Urinary bladder (tissue), 4 donors: Measurements from ENCODE around the gene RBBP8. TPM values are rescaled to one million over a fixed set of nuclear protein-coding genes. Genes with fewer than 3 reads are reported as not detected.

Experiments used
- DNase-seq: peaks from one replicate; pipeline ENCODE4 v3.0.0-alpha.2; 2015; ENCODE audit errors: extremely low spot score
- H3K27ac ChIP-seq: one replicate; pipeline ENCODE4 v1.5.1; 2013; ENCODE audit warnings: low read depth, mild to moderate bottlenecking, moderate library complexity
- H3K36me3 ChIP-seq: one replicate; pipeline ENCODE4 v1.6.1; 2013; ENCODE audit warnings: mild to moderate bottlenecking, moderate library complexity; ENCODE audit not compliant: insufficient read depth
- H3K4me1 ChIP-seq: one replicate; pipeline ENCODE4 v1.6.1; 2013; ENCODE audit warnings: mild to moderate bottlenecking, moderate library complexity; ENCODE audit not compliant: insufficient read depth
- H3K4me3 ChIP-seq: one replicate; pipeline ENCODE4 v1.5.1; 2013; ENCODE audit warnings: low read depth, low read length
- WGBS: extraction: QIAGEN DNeasy Blood & Tissue Kit; methylation state at CpG from one replicate; pipeline ENCODE4 v1.1.7; 2013; 5-methylcytosine and 5-hydroxymethylcytosine counted together
- polyA plus RNA-seq: library from polyadenylated mRNA; stranded (reverse); fragments of 200-250 nt; gene quantifications from one replicate; pipeline ENCODE4 v1.2.3, GENCODE V29; 2013
- total RNA-seq: library from RNA; depleted of rRNA; stranded (reverse); fragments of >200 nt; gene quantifications from one replicate; pipeline ENCODE4 v1.2.3, GENCODE V29; 2014
- donor health status: healthy with polysubstance abuse.
- donor health status: healthy.

Gene RBBP8
- total and polyA plus RNA-seq, 2 donors: 13.0 to 48.3 TPM

- DNase-seq: no peak
- no peak overlapping the region for H3K27ac ChIP-seq
- 91% methylated on average over 3 of the region's 3 CpGs for WGBS
Measured at GRCh38 chr18:22956226-22956625, 23.1 kb downstream of the RBBP8 start.

GRCh38 chr18:22961156-22961555 lies 28.0 kb downstream of the RBBP8 start:
- no peaks in the 10 kb centered on the region for H3K4me1 ChIP-seq
- WGBS: 100% methylated on average over 1 of the region's 1 CpG
- DNase-seq: no peak
- H3K36me3 ChIP-seq: no peaks in the 10 kb centered on the region
- H3K4me3 ChIP-seq: no peak overlapping the region
- H3K27ac ChIP-seq: no peak overlapping the region

More at GRCh38 chr18:22956226-22956625, 23.1 kb downstream of the RBBP8 start:
- no peaks in the 10 kb centered on the region for H3K4me1 ChIP-seq
- H3K36me3 ChIP-seq: peaks cover 1% of the 10 kb centered on the region
- H3K4me3 ChIP-seq: no peak overlapping the region

DNA sequence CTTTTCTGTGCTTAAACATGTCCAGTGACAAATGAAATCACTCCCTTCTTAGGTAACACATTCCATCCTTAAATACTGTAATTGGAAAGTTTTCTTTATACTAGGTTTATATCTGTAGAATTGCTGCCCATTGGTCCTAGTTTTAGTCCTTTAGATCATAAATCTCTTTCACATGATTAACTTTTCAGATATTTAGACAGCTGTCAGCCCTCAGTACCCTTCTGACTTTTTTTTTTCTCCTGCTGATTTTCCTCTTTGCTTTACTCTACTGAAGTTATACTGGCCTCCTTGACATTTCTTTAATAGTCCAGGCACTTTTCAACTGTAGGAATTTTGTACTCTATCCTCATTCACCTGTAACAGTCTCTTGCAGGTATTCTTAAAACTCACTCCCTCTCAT lies 28.9 kb downstream of the RBBP8 start:
- Histone ChIP-seq H3K27ac (no peak overlapping the region), H3K4me1 (no peaks in the 10 kb centered on the region), H3K4me3 (no peak overlapping the region), H3K36me3 (no peaks in the 10 kb centered on the region)
- no peak for DNase-seq

DNA sequence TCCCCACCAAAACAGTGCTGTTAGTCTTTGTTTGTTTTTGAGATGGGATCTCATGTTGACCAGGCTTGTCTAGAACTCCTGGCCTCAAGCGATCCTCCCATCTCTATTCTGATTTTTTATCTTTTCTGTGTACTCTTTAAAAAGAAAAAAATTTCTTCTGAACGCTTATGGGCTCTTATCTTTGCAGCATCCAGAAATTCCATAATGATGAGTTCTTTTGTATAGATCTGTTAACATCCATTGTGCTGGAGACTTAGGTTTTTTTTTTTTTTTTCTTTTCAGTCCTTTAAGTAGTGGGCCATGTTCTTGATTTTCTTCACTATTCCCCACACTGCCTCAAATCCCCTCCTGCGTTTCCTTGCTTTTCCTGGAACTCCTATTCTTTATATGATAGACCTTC lies 31.0 kb downstream of the RBBP8 start:
- no peak overlapping the region for H3K4me3 ChIP-seq
- no peak for DNase-seq
- H3K27ac ChIP-seq: no peak overlapping the region
- no peaks in the 10 kb centered on the region for H3K36me3 ChIP-seq
- 73% methylated on average over 3 of the region's 3 CpGs for WGBS
- no peaks in the 10 kb centered on the region for H3K4me1 ChIP-seq

- H3K36me3 ChIP-seq: no peaks in the 10 kb centered on the region
- no peak for DNase-seq
- H3K4me1 ChIP-seq: no peaks in the 10 kb centered on the region
- no peak overlapping the region for H3K4me3 ChIP-seq
- H3K27ac ChIP-seq: no peak overlapping the region
Measured at GRCh38 chr18:22964722-22965121, 31.6 kb downstream of the RBBP8 start.

DNA sequence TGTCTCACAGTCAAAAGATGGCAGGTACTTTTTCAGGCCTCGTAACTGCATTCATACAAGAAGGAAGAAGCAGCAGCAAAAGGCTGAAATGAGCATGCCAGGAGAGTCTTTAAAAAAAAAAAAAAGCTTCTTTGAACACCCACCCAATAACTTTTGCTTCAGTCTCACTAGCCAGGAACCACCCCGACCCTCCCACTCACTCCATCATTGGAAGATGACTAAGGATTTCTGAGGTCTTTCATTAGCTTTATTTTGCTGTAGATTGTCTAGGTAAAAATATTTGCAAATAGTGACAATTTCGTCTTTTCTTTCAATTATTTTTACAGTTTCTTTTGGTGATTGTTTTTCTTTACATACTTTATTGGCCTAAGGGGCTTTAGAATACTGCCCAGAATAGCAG lies 37.9 kb downstream of the RBBP8 start:
- DNase-seq: no peak
- no peak overlapping the region for H3K4me3 ChIP-seq
- no peaks in the 10 kb centered on the region for H3K4me1 ChIP-seq
- peaks cover 2% of the 10 kb centered on the region for H3K36me3 ChIP-seq
- no peak overlapping the region for H3K27ac ChIP-seq
- WGBS: 88% methylated on average over 3 of the region's 3 CpGs

- no peak for DNase-seq
- Histone ChIP-seq H3K4me3 (no peak overlapping the region), H3K36me3 (peaks cover 2% of the 10 kb centered on the region), H3K27ac (no peak overlapping the region), H3K4me1 (no peaks in the 10 kb centered on the region)
Measured at GRCh38 chr18:22974001-22974400, 40.9 kb downstream of the RBBP8 start.

DNA sequence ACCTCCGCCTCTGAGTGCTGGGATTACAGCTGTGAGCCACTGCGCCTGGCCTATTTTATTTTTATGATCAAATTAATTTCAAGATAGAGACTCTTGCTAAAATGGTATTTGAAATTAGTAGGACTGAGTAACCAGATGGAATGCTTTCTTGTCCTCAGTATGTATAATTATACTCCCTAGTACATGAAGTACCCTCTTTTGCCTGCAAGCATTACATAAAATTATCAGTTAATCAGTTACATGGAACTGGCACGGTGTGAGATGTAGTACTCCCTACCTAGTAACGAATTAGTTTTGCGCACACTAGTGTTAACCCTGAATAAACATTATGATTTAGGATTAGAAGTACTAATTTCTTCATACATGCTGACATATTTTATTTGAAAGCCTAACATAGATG lies 41.6 kb downstream of the RBBP8 start:
- H3K27ac ChIP-seq: no peak overlapping the region

DNA sequence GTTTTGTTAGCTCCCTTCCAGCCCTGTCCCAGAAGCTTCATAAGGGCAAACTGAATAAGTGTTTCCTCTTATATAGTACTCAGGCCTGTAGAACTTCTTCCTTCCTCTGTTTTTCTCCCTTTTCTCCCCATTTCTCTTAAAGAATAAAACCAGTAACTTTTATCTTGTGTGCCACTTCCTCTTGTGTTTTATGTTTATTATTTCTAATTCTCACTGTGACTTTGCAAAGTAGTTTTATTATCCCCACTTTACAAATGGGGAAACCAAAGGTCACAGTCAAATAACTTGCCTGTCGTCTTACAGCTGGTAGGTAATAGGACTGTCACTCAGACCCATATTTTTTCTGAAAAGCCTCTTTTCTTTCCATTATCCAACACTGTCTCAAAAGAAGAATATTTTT lies 42.4 kb downstream of the RBBP8 start:
- Histone ChIP-seq H3K4me3 (no peak overlapping the region), H3K36me3 (peaks cover 2% of the 10 kb centered on the region), H3K4me1 (no peaks in the 10 kb centered on the region), H3K27ac (no peak overlapping the region)
- 92% methylated on average over 1 of the region's 1 CpG for WGBS
- DNase-seq: no peak

More for the DNA sequence above, 41.6 kb downstream of the RBBP8 start:
- Histone ChIP-seq H3K4me3 (no peak overlapping the region), H3K36me3 (peaks cover 2% of the 10 kb centered on the region), H3K4me1 (no peaks in the 10 kb centered on the region)
- 96% methylated on average over 5 of the region's 5 CpGs for WGBS
- no peak for DNase-seq

DNA sequence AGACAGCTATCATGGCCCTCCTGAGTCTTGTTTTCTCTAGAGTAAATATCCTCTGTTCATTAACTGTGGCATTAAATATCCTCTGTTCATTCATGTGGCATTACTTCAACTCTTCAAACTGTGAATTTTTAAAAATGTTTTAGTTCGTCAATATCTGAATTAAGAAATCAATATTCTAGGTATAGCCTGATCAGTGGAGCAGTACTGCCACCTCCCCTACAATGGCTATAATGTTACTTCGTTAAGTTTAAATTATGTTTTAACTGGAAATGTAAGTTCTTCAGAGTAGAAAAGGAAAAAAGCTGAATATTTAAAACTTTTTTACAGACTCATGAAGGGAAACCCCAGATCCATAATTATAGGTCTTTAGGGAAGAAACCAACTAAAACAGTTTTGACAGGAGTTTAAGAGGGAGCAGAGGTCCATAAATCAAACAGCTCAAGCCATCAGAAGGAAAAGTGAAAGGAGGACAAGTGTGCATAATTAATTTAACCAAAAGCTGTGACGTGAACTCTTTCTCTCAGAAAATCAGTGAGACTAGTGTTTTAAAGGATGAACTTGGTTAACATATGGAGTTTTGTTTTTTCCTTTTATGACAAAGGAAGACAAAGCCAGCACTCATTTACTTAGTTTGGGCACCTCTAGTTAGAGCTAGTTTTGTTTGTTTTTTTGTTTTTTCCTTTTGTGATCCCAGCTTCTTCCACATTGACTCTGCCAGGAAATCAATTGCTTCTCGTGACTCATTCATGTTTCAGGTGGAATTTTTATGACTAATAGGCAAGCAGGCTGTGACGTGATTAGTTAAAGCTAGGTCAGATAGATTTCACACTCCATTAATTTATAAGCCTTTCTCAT lies 44.9 kb downstream of the RBBP8 start:
- DNase-seq: no peak
- no peaks in the 10 kb centered on the region for H3K4me1 ChIP-seq
- 74% methylated on average over 5 of the region's 5 CpGs for WGBS
- H3K36me3 ChIP-seq: peaks cover 2% of the 10 kb centered on the region
- H3K27ac ChIP-seq: no peak overlapping the region
- no peak overlapping the region for H3K4me3 ChIP-seq

GRCh38 chr18:22980394-22980793 lies 47.3 kb downstream of the RBBP8 start:
- no peaks in the 10 kb centered on the region for H3K36me3 ChIP-seq
- no peak for DNase-seq
- no peaks in the 10 kb centered on the region for H3K4me1 ChIP-seq
- H3K4me3 ChIP-seq: no peak overlapping the region
- 100% methylated on average over 1 of the region's 1 CpG for WGBS
- no peak overlapping the region for H3K27ac ChIP-seq

- Histone ChIP-seq H3K36me3 (peaks cover 4% of the 10 kb centered on the region), H3K4me3 (no peak overlapping the region), H3K4me1 (no peaks in the 10 kb centered on the region), H3K27ac (no peak overlapping the region)
- WGBS: 81% methylated on average over 6 of the region's 6 CpGs
- no peak for DNase-seq
Measured at GRCh38 chr18:22981274-22982133, 48.4 kb downstream of the RBBP8 start.

- no peak overlapping the region for H3K4me3 ChIP-seq
- H3K27ac ChIP-seq: no peak overlapping the region
- DNase-seq: no peak
- WGBS: 25% methylated on average over 3 of the region's 3 CpGs
- H3K4me1 ChIP-seq: no peaks in the 10 kb centered on the region
- H3K36me3 ChIP-seq: peaks cover 6% of the 10 kb centered on the region
Measured at GRCh38 chr18:22983175-22983574, 50.0 kb downstream of the RBBP8 start.

DNA sequence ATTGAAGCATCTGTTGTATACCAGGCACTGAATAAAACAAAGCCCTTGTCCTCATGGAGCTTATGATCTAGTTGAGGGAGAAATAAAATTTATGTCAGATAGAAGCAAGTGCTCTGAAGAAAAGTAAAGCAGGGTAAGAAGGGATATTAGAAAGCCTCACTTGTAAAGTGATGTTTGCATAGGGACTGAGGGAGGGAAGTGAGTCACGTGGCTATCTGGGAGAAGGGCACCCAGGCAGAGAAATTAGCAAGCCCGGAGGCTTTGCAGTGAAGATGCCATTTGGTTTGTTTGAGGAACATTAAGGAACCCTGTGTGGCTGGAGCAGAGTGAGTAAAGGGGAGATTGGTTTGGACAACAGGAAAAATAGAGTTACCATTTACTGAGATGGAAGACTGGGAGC lies 52.1 kb downstream of the RBBP8 start:
- no peak for DNase-seq
- WGBS: 99% methylated on average over 2 of the region's 2 CpGs
- peaks cover 8% of the 10 kb centered on the region for H3K36me3 ChIP-seq
- no peaks in the 10 kb centered on the region for H3K4me1 ChIP-seq
- no peak overlapping the region for H3K4me3 ChIP-seq
- H3K27ac ChIP-seq: no peak overlapping the region
